Liver (tissue), 9 donors: ENCODE results near the gene TRIM40. TPM values are rescaled to one million over a fixed set of nuclear protein-coding genes. Genes with fewer than 3 reads are reported as not detected.

Experiments
- DNase-seq: peaks from one replicate; pipeline ENCODE4 v3.0.0-alpha.2; 2017; ENCODE audit warnings: low spot score
- H3K27ac ChIP-seq, 2 donors: one replicate each; pipeline ENCODE4 v1.7.0; 2013; ENCODE audit warnings: inconsistent platforms in 2 of 2, low read length in 2 of 2, control low read depth in 1 of 2, low read depth in 1 of 2, mild to moderate bottlenecking in 1 of 2
- H3K27me3 ChIP-seq, 4 donors: one replicate each; pipeline versions ENCODE4 v1.6.1 to v1.7.0; 2013; ENCODE audit warnings: low read length in 3 of 4, inconsistent platforms in 1 of 4, mild to moderate bottlenecking in 1 of 4, moderate library complexity in 1 of 4; ENCODE audit not compliant: control insufficient read depth in 4 of 4, insufficient read depth in 4 of 4
- H3K36me3 ChIP-seq, 4 donors: one replicate each; pipeline versions ENCODE4 v1.6.1 to v1.7.0; 2013; ENCODE audit warnings: low read length in 3 of 4, mild to moderate bottlenecking in 3 of 4, low read depth in 1 of 4, moderate library complexity in 1 of 4; ENCODE audit not compliant: control insufficient read depth in 4 of 4, insufficient read depth in 3 of 4
- H3K4me1 ChIP-seq, 4 donors: one replicate each; pipeline versions ENCODE4 v1.6.1 to v1.7.0; 2013; ENCODE audit warnings: low read length in 3 of 4, mild to moderate bottlenecking in 3 of 4, moderate library complexity in 1 of 4; ENCODE audit not compliant: control insufficient read depth in 4 of 4, insufficient read depth in 4 of 4
- H3K4me3 ChIP-seq, 3 donors: one replicate each; pipeline versions ENCODE4 v1.6.1 to v1.7.0; 2013; ENCODE audit warnings: low read length in 3 of 3, control low read depth in 1 of 3, low read depth in 1 of 3, mild to moderate bottlenecking in 1 of 3
- H3K9ac ChIP-seq, 2 donors: one replicate each; pipeline ENCODE4 v1.7.0; 2013; ENCODE audit warnings: low read length in 2 of 2, mild to moderate bottlenecking in 2 of 2, moderate library complexity in 2 of 2, control low read depth in 1 of 2, low read depth in 1 of 2
- H3K9me3 ChIP-seq, 4 donors: one replicate each; pipeline versions ENCODE4 v1.6.1 to v1.7.0; 2013; ENCODE audit warnings: low read length in 3 of 4; ENCODE audit not compliant: control insufficient read depth in 4 of 4
- EGR1 ChIP-seq, 2 donors: IDR thresholded peaks; 2 replicates each; pipeline ENCODE4 v1.6.1; 2016 to 2018; ENCODE audit warnings: antibody characterized with exemption in 2 of 2, low read depth in 2 of 2
- FOXA1 ChIP-seq: IDR thresholded peaks from 2 replicates; pipeline ENCODE4 v1.6.1; 2016; ENCODE audit warnings: antibody characterized with exemption
- FOXA2 ChIP-seq: IDR thresholded peaks from 2 replicates; pipeline ENCODE4 v1.6.1; 2016; ENCODE audit warnings: antibody characterized with exemption
- GABPA ChIP-seq, 2 donors: IDR thresholded peaks in 1 of 2; conservative IDR thresholded peaks in 1 of 2; 2 replicates each; pipeline ENCODE4 v1.6.1; 2016; ENCODE audit warnings: antibody characterized with exemption in 2 of 2, mild to moderate bottlenecking in 1 of 2, moderate library complexity in 1 of 2
- HNF4A ChIP-seq, 2 donors: conservative IDR thresholded peaks; 2 replicates each; pipeline ENCODE4 v1.6.1; 2016; ENCODE audit warnings: antibody characterized with exemption in 2 of 2, mild to moderate bottlenecking in 2 of 2
- HNF4G ChIP-seq: IDR thresholded peaks from 2 replicates; pipeline ENCODE4 v1.6.1; 2016; ENCODE audit warnings: antibody characterized with exemption
- JUND ChIP-seq, 2 donors: IDR thresholded peaks; 2 replicates each; pipeline ENCODE4 v1.6.1; 2016; ENCODE audit warnings: antibody characterized with exemption in 2 of 2
- NR2F2 ChIP-seq: IDR thresholded peaks from 2 replicates; pipeline ENCODE4 v1.6.1; 2016; ENCODE audit warnings: antibody characterized with exemption
- RAD21 ChIP-seq, 2 donors: IDR thresholded peaks; 2 replicates each; pipeline ENCODE4 v1.6.1; 2016; ENCODE audit warnings: antibody characterized with exemption in 2 of 2, mild to moderate bottlenecking in 2 of 2
- RXRA ChIP-seq, 2 donors: IDR thresholded peaks; 2 replicates each; pipeline ENCODE4 v1.6.1; 2017 to 2018; ENCODE audit warnings: antibody characterized with exemption in 2 of 2, mild to moderate bottlenecking in 1 of 2
- SP1 ChIP-seq: IDR thresholded peaks from 2 replicates; pipeline ENCODE4 v1.6.1; 2018; ENCODE audit warnings: antibody characterized with exemption, mild to moderate bottlenecking
- TAF1 ChIP-seq: conservative IDR thresholded peaks from 2 replicates; pipeline ENCODE4 v1.6.1; 2016; ENCODE audit warnings: antibody characterized with exemption, mild to moderate bottlenecking
- YY1 ChIP-seq: IDR thresholded peaks from 2 replicates; pipeline ENCODE4 v1.6.1; 2016; ENCODE audit warnings: antibody characterized with exemption, mild to moderate bottlenecking
- WGBS: extraction: QIAGEN DNeasy Blood & Tissue Kit; methylation state at CpG from one replicate; pipeline ENCODE4 v1.1.7; 2013; 5-methylcytosine and 5-hydroxymethylcytosine counted together
- polyA plus RNA-seq, 2 donors: library from polyadenylated mRNA; stranded (reverse) in 1 of 2; unstranded in 1 of 2; fragments of 200-250 nt in 1 of 2; fragments of >200 nt in 1 of 2; fragmentation: Nextera tagmentation in 1 of 2; extraction: Ambion mirVana in 1 of 2; gene quantifications; one replicate each; pipeline versions ENCODE4 v1.2.1 to v1.2.3, GENCODE V29; 2013 to 2015
- total RNA-seq, 2 donors: library from RNA; depleted of rRNA; stranded (reverse); fragments of >200 nt; gene quantifications; one replicate each; pipeline ENCODE4 v1.2.3, GENCODE V29; 2014
- TF ChIP-seq, protein P1 (sequence below): IDR thresholded peaks from 2 replicates; pipeline ENCODE4 v1.6.1; 2016; ENCODE audit warnings: antibody characterized with exemption
- TF ChIP-seq, protein P2 (sequence below): IDR thresholded peaks from 2 replicates; pipeline ENCODE4 v1.6.1; 2016; ENCODE audit warnings: antibody characterized with exemption
- TF ChIP-seq, protein P3 (sequence below): IDR thresholded peaks from 2 replicates; pipeline ENCODE4 v1.6.1; 2016; ENCODE audit warnings: antibody characterized with exemption, mild to moderate bottlenecking
- TF ChIP-seq, protein P4 (sequence below): IDR thresholded peaks from 2 replicates; pipeline ENCODE4 v1.6.1; 2016; ENCODE audit warnings: antibody characterized with exemption
- TF ChIP-seq, protein P5 (sequence below): fragments of 150-350 bp; IDR thresholded peaks from 2 replicates; pipeline ENCODE4 v1.5.1; 2017; ENCODE audit warnings: improper control_type of control experiment, low read depth, low read length; ENCODE audit not compliant: missing input control
- donor health status: healthy.
- donor health status: healthy.
- donor health status: healthy.
- donor health status: healthy.
- donor health status: healthy.

TRIM40 gene
- total and polyA plus RNA-seq, 4 donors = 0.51 TPM; not detected in 3

DNA sequence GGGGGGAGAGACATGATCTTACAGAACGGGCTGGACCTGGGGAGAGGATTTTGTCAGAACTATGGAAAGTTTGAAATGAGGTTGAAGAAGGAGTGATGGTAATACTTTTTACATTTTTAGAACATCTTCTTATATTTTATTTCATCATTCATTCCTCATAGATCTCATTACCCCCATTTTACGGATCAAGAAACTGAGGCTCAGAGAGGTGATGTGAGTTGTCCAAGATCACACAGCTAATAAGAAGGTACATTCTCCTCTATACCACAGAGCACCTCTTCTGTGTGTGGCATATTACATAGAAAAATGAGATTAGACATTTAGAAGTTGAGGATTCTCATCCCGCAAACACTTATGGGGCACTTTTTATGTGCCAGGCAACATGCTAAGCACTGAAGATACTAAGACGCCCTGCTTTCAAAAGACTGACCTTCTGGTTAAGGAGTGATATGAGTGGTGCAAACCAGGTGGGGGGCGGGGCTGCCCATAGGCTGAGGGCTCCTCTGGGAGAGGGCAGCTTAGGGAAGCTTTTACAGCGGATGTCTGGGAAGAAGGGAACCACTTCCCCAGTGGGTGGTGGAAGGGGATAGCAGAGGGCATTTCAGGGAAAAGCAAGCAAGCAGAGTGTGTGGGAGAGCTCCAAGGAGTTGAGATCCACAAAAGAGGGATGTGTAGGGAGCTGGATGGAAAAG lies 42.9 kb upstream of the TRIM40 start:
- Histone ChIP-seq H3K9me3 (no peaks in the 10 kb centered on the region), H3K4me3 (no peak overlapping the region), H3K36me3 (no peaks in the 10 kb centered on the region), H3K27me3 (peaks cover 3 to 9% (median 6%) of the 10 kb centered on the region in 4 donors), H3K9ac (no peak overlapping the region), H3K4me1 (no peaks in the 10 kb centered on the region), H3K27ac (no peak overlapping the region)
- no peak for DNase-seq
- WGBS = 63% methylated on average over 6 of the region's 6 CpGs
- TF ChIP-seq SP1 = no peak
- no peak for TF ChIP-seq HNF4G
- no peak for TF ChIP-seq FOXA1

DNA sequence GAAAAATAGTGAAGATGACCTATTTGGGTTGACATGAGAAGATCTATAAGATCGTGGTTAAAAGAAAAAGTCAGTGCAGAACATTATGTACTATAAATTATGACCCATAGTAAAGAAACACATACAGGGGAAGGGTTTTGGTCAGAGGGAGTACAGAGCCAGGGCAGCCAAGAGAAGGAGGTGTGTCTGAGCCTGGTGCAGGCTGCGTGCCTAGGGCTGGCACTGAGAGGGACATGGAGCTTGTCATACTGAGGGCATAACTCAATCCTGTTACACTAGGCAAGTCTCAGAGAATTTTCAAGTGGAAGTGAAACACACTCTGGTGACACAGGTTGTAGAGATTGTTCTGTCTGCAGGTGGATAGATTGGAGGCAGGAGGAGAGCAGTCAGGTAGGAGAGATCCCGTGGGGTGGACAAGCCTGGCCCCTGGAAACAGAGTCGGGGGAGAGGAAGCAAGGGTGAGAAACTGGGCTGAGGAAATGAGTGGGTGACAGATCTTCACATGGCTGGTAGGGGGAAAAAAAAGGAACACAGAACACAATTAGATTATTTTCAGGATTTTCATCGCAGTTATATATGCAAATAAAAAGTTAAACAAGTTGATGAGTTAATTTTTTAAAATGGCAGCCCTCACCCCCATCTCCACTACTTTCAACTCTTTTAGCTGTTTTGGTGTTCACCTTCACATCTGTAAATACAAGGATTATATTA lies 41.8 kb upstream of the TRIM40 start:
- H3K9ac ChIP-seq = no peak overlapping the region
- no peaks in the 10 kb centered on the region for H3K9me3 ChIP-seq
- H3K27ac ChIP-seq = no peak overlapping the region
- 73% methylated on average over 5 of the region's 5 CpGs for WGBS
- no peak for TF ChIP-seq RXRA (IDR thresholded peaks at IDR 0.05)
- TF ChIP-seq EGR1 (IDR thresholded peaks at IDR 0.05; ENCODE audit: low read depth in 2 of 2) = no peak
- TF ChIP-seq TAF1 = no peak
- TF ChIP-seq, protein P1, sequence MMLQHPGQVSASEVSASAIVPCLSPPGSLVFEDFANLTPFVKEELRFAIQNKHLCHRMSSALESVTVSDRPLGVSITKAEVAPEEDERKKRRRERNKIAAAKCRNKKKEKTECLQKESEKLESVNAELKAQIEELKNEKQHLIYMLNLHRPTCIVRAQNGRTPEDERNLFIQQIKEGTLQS = no peak
- TF ChIP-seq, protein P2, sequence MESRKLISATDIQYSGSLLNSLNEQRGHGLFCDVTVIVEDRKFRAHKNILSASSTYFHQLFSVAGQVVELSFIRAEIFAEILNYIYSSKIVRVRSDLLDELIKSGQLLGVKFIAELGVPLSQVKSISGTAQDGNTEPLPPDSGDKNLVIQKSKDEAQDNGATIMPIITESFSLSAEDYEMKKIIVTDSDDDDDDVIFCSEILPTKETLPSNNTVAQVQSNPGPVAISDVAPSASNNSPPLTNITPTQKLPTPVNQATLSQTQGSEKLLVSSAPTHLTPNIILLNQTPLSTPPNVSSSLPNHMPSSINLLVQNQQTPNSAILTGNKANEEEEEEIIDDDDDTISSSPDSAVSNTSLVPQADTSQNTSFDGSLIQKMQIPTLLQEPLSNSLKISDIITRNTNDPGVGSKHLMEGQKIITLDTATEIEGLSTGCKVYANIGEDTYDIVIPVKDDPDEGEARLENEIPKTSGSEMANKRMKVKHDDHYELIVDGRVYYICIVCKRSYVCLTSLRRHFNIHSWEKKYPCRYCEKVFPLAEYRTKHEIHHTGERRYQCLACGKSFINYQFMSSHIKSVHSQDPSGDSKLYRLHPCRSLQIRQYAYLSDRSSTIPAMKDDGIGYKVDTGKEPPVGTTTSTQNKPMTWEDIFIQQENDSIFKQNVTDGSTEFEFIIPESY = no peak
- TF ChIP-seq, protein P3, sequence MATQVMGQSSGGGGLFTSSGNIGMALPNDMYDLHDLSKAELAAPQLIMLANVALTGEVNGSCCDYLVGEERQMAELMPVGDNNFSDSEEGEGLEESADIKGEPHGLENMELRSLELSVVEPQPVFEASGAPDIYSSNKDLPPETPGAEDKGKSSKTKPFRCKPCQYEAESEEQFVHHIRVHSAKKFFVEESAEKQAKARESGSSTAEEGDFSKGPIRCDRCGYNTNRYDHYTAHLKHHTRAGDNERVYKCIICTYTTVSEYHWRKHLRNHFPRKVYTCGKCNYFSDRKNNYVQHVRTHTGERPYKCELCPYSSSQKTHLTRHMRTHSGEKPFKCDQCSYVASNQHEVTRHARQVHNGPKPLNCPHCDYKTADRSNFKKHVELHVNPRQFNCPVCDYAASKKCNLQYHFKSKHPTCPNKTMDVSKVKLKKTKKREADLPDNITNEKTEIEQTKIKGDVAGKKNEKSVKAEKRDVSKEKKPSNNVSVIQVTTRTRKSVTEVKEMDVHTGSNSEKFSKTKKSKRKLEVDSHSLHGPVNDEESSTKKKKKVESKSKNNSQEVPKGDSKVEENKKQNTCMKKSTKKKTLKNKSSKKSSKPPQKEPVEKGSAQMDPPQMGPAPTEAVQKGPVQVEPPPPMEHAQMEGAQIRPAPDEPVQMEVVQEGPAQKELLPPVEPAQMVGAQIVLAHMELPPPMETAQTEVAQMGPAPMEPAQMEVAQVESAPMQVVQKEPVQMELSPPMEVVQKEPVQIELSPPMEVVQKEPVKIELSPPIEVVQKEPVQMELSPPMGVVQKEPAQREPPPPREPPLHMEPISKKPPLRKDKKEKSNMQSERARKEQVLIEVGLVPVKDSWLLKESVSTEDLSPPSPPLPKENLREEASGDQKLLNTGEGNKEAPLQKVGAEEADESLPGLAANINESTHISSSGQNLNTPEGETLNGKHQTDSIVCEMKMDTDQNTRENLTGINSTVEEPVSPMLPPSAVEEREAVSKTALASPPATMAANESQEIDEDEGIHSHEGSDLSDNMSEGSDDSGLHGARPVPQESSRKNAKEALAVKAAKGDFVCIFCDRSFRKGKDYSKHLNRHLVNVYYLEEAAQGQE = no peak
- no peak for TF ChIP-seq RAD21 (IDR thresholded peaks at IDR 0.05)
- no peak for TF ChIP-seq NR2F2
- TF ChIP-seq JUND (IDR thresholded peaks at IDR 0.05) = no peak
- no peak for TF ChIP-seq SP1
- TF ChIP-seq HNF4A (conservative IDR thresholded peaks at IDR 0.05) = no peak
- no peak for TF ChIP-seq FOXA2
- TF ChIP-seq HNF4G = no peak
- no peak for TF ChIP-seq FOXA1
- no peak for TF ChIP-seq YY1
- TF ChIP-seq, protein P4, sequence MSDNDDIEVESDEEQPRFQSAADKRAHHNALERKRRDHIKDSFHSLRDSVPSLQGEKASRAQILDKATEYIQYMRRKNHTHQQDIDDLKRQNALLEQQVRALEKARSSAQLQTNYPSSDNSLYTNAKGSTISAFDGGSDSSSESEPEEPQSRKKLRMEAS = no peak
- TF ChIP-seq GABPA (IDR thresholded peaks at IDR 0.05 in 1 of 2, conservative IDR thresholded peaks at IDR 0.05 in 1 of 2) = no peak
- TF ChIP-seq, protein P5, sequence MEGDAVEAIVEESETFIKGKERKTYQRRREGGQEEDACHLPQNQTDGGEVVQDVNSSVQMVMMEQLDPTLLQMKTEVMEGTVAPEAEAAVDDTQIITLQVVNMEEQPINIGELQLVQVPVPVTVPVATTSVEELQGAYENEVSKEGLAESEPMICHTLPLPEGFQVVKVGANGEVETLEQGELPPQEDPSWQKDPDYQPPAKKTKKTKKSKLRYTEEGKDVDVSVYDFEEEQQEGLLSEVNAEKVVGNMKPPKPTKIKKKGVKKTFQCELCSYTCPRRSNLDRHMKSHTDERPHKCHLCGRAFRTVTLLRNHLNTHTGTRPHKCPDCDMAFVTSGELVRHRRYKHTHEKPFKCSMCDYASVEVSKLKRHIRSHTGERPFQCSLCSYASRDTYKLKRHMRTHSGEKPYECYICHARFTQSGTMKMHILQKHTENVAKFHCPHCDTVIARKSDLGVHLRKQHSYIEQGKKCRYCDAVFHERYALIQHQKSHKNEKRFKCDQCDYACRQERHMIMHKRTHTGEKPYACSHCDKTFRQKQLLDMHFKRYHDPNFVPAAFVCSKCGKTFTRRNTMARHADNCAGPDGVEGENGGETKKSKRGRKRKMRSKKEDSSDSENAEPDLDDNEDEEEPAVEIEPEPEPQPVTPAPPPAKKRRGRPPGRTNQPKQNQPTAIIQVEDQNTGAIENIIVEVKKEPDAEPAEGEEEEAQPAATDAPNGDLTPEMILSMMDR = no peak
- H3K27me3 ChIP-seq = peaks cover 3 to 9% (median 6%) of the 10 kb centered on the region in 4 donors
- no peak for DNase-seq
- H3K4me1 ChIP-seq = no peaks in the 10 kb centered on the region
- no peaks in the 10 kb centered on the region for H3K36me3 ChIP-seq
- H3K4me3 ChIP-seq = no peak overlapping the region
